GM12878 (cell line): Measurements from ENCODE around the gene RETREG1. TPM values are rescaled to one million over a fixed set of nuclear protein-coding genes. Genes with fewer than 3 reads are reported as not detected.

Experiments
- ATAC-seq: fragments of 200-7000 bp; cut with Tn5 transposase; 3 replicates; pipeline ENCODE4 v1.9.1; 2020; ENCODE audit warnings: mild to moderate bottlenecking, moderate library complexity
- BruUV-seq: library from RNA; stranded (reverse); fragments of 400-500 nt; replicated peaks from 2 replicates; lab custom pipeline; 2021; lab: Mats Ljungman, UMichigan
- CTCF ChIA-PET: fragments of 300-600 bp; sonication (Branson Sonifier 250); formaldehyde crosslinking; extraction: SDS; loops from one replicate; lab custom pipeline; 2021; ENCODE audit warnings: inconsistent platforms; lab: Yijun Ruan, JAX
- POLR2A ChIA-PET: fragments of 350-600 bp; formaldehyde crosslinking; extraction: SDS; loops from one replicate; lab custom pipeline; 2021; ENCODE audit warnings: inconsistent platforms; lab: Charles Lee
- RAD21 ChIA-PET: fragments of 300-600 bp; sonication (Branson Sonifier 250); formaldehyde crosslinking; loops from one replicate; lab custom pipeline; 2023; ENCODE audit warnings: antibody characterized with exemption; ENCODE audit not compliant: unreplicated experiment; lab: Charles Lee
- SMC1A ChIA-PET: fragments of 300-600 bp; sonication (Branson Sonifier 250); formaldehyde crosslinking; loops from one replicate; lab custom pipeline; 2023; ENCODE audit not compliant: unreplicated experiment, uncharacterized antibody; lab: Charles Lee
- DNase-seq: peaks from one replicate; pipeline ENCODE4 v3.0.0-alpha.2; 2011; ENCODE audit warnings: low read depth, low spot score
- FAIRE-seq: peaks from 3 replicates; lab custom pipeline; 2011; peaks lifted over from hg19 to GRCh38; lab: Jason Lieb, UNC
- H2AFZ ChIP-seq: 2 replicates; pipeline ENCODE4 v1.6.0; 2011; ENCODE audit warnings: low read depth, low read length, control low read depth; ENCODE audit not compliant: control insufficient read depth
- H3K27ac ChIP-seq: 2 replicates; pipeline ENCODE4 v1.5.1; 2011; ENCODE audit warnings: control low read depth; ENCODE audit not compliant: control insufficient read depth, insufficient read depth
- H3K27me3 ChIP-seq, 2 experiments: replicated peaks in 1 of 2; 2 replicates each; pipeline versions ENCODE4 v1.6.0 to v1.6.1; 2011; ENCODE audit warnings: low read length in 1 of 2; ENCODE audit not compliant: control insufficient read depth in 2 of 2, insufficient read depth in 2 of 2
- H3K36me3 ChIP-seq, 2 experiments: 2 replicates each; pipeline ENCODE4 v1.5.1; 2011; ENCODE audit warnings: low read length in 1 of 2; ENCODE audit not compliant: control insufficient read depth in 2 of 2, insufficient read depth in 2 of 2
- H3K4me1 ChIP-seq: 2 replicates; pipeline ENCODE4 v1.6.1; 2011; ENCODE audit warnings: mild to moderate bottlenecking, low read length, moderate library complexity, mixed read lengths; ENCODE audit not compliant: control insufficient read depth, insufficient read depth
- H3K4me2 ChIP-seq: 2 replicates; pipeline ENCODE4 v1.6.0; 2011; ENCODE audit warnings: control low read depth; ENCODE audit not compliant: control insufficient read depth, insufficient read depth
- H3K4me3 ChIP-seq: fragments of 200-600 bp; sonication (generic); 2 replicates; pipeline ENCODE4 v1.5.1; 2016
- H3K79me2 ChIP-seq: 2 replicates; pipeline ENCODE4 v1.6.0; 2011; ENCODE audit warnings: low read length; ENCODE audit not compliant: control insufficient read depth, insufficient read depth
- H3K9ac ChIP-seq: 2 replicates; pipeline ENCODE4 v1.8.0; 2011; ENCODE audit warnings: low read length, control low read depth, mixed read lengths; ENCODE audit not compliant: control insufficient read depth, insufficient read depth
- H3K9me3 ChIP-seq: replicated peaks from 3 replicates; pipeline ENCODE4 v1.5.1; 2011; ENCODE audit warnings: mild to moderate bottlenecking, low read length; ENCODE audit not compliant: control insufficient read depth, insufficient read depth
- H4K20me1 ChIP-seq: 2 replicates; pipeline ENCODE4 v1.6.0; 2011; ENCODE audit not compliant: control insufficient read depth, insufficient read depth
- CHD4 ChIP-seq: fragments of 200-600 bp; sonication (generic); IDR thresholded peaks from 2 replicates; pipeline ENCODE4 v1.6.1; 2016; ENCODE audit warnings: mild to moderate bottlenecking
- EGR1 ChIP-seq, 2 experiments: IDR thresholded peaks; 1 replicate in 1 of 2; 2 replicates in 1 of 2; pipeline ENCODE4 v1.6.1; 2011 to 2012; ENCODE audit warnings: low read depth in 2 of 2, low read length in 2 of 2, borderline replicate concordance in 1 of 2, mild to moderate bottlenecking in 1 of 2, moderate library complexity in 1 of 2
- ETV6 ChIP-seq, 2 experiments: fragments of 450-650 bp in 1 of 2; IDR thresholded peaks in 1 of 2; conservative IDR thresholded peaks in 1 of 2; 2 replicates each; pipeline ENCODE4 v1.6.1; 2014; ENCODE audit warnings: antibody characterized with exemption in 1 of 2, borderline replicate concordance in 1 of 2, low read depth in 1 of 2, mild to moderate bottlenecking in 1 of 2, moderate library complexity in 1 of 2
- KAT2A ChIP-seq: conservative IDR thresholded peaks from 2 replicates; pipeline ENCODE4 v1.6.1; 2011; ENCODE audit warnings: low read depth, low read length; ENCODE audit not compliant: control insufficient read depth
- NFYB ChIP-seq: IDR thresholded peaks from 2 replicates; pipeline ENCODE4 v1.6.1; 2011; ENCODE audit warnings: low read depth, mild to moderate bottlenecking, low read length, improper control_type of control experiment, moderate library complexity; ENCODE audit not compliant: insufficient read depth
- PML ChIP-seq: IDR thresholded peaks from 2 replicates; pipeline ENCODE4 v1.6.1; 2012; ENCODE audit warnings: low read length, inconsistent platforms
- RFX5 ChIP-seq: IDR thresholded peaks from 2 replicates; pipeline ENCODE4 v1.6.1; 2011; ENCODE audit warnings: low read depth, low read length, improper control_type of control experiment
- SMAD5 ChIP-seq: IDR thresholded peaks from 2 replicates; pipeline ENCODE4 v1.6.1; 2016; ENCODE audit warnings: antibody characterized with exemption, low read depth
- STAT3 ChIP-seq: IDR thresholded peaks from 2 replicates; pipeline ENCODE4 v1.6.1; 2011; ENCODE audit warnings: low read depth, low read length, improper control_type of control experiment
- TARDBP ChIP-seq: IDR thresholded peaks from 2 replicates; pipeline ENCODE4 v1.6.1; 2016; ENCODE audit warnings: borderline replicate concordance
- ZNF217 ChIP-seq: fragments of 450-650 bp; IDR thresholded peaks from 2 replicates; pipeline ENCODE4 v1.6.1; 2017; ENCODE audit warnings: antibody characterized with exemption, mild to moderate bottlenecking
- ZZZ3 ChIP-seq: IDR thresholded peaks from 2 replicates; pipeline ENCODE4 v1.6.1; 2011; ENCODE audit warnings: low read depth; ENCODE audit not compliant: control insufficient read depth, insufficient read length
- WGBS: methylation state at CpG from one replicate; pipeline ENCODE4 v1.1.6; 2016; ENCODE audit warnings: low lambda C conversion rate; ENCODE audit not compliant: insufficient replicate concordance, insufficient coverage; ENCODE audit errors: missing lambda C conversion rate; 5-methylcytosine and 5-hydroxymethylcytosine counted together
- in situ Hi-C: fragments of 300-500 bp; cut with MboI; formaldehyde crosslinking; loops from 9 replicates; pipeline ENCODE4 v1.14.3; 2018; ENCODE audit warnings: mixed read lengths
- intact Hi-C: fragments of 100-400 bp; cut with micrococcal nuclease; formaldehyde crosslinking; loops from one replicate; pipeline ENCODE4 v1.14.2; 2022; ENCODE audit not compliant: unreplicated experiment
- polyA plus RNA-seq, 11 experiments: library from polyadenylated mRNA; depleted of rRNA in 4 of 11; unstranded in 6 of 11; stranded (reverse) in 5 of 11; fragments of >200 nt; fragmentation: Nextera tagmentation in 4 of 11; fragmentation: Illumina TruSeq in 1 of 11; extraction: Ambion mirVana in 4 of 11; extraction: Trizol in 1 of 11; gene quantifications; 1 replicate in 1 of 11; 2 replicates in 10 of 11; pipeline versions ENCODE4 v1.2.1 to v1.2.3, GENCODE V29; 2011 to 2016; ENCODE audit warnings: inconsistent platforms in 2 of 11, missing spikeins in 2 of 11, low read depth in 1 of 11
- total RNA-seq, 4 experiments: library from RNA; depleted of rRNA in 3 of 4; stranded (reverse); fragments of >200 nt in 3 of 4; fragmentation: Illumina TruSeq in 1 of 4; extraction: Trizol in 1 of 4; gene quantifications; 2 replicates each; pipeline versions ENCODE4 v1.2.1 to v1.2.3, GENCODE V29; 2013 to 2021
- TF ChIP-seq, protein P1 (sequence below): IDR thresholded peaks from 2 replicates; pipeline ENCODE4 v1.6.1; 2011; ENCODE audit warnings: mild to moderate bottlenecking, low read depth, low read length, moderate library complexity; ENCODE audit not compliant: insufficient replicate concordance
- TF ChIP-seq, protein P2 (sequence below): IDR thresholded peaks from 2 replicates; pipeline ENCODE4 v1.6.1; 2011; ENCODE audit warnings: low read depth, mild to moderate bottlenecking, low read length, moderate library complexity, borderline replicate concordance; ENCODE audit errors: extremely low read depth
- TF ChIP-seq, protein P3 (sequence below): fragments of 450-650 bp; IDR thresholded peaks from 2 replicates; pipeline ENCODE4 v1.6.1; 2017; ENCODE audit warnings: low read depth, mild to moderate bottlenecking, moderate library complexity
- TF ChIP-seq, protein P4 (sequence below): fragments of 450-650 bp; IDR thresholded peaks from 2 replicates; pipeline ENCODE4 v1.6.1; 2017; ENCODE audit warnings: mild to moderate bottlenecking, moderate library complexity
- TF ChIP-seq, protein P5 (sequence below): fragments of 450-650 bp; IDR thresholded peaks from 2 replicates; pipeline ENCODE4 v1.6.1; 2014; ENCODE audit warnings: mild to moderate bottlenecking

The RETREG1 gene
- total and polyA plus RNA-seq, 10 of the 15 experiments (the other 5 are each of a cell fraction or from before 2014, with no cell fraction given), result 3.9 to 8.9 (median 6.4) TPM

DNA sequence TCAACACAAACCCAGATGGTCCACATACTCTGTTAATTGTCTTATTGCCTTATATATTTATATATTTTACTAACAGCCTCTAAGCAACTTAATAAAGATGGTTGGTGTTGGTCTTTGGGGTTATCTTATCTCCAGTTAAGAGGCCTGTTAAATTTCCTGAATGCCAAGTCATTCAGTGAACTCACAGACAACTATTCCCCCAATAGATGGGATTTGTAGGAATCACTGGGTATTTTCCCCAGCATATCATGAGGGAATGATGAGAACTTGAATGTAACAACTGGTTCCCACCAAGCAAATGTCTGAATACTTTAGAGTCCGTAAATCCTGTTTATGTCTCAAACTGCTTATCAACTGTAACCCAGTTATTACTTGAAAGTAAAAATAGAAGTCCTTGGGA, 42.7 kb upstream of the RETREG1 start:
- H3K27ac ChIP-seq, result no peak overlapping the region
- H3K4me2 ChIP-seq, result no peak overlapping the region
- H3K79me2 ChIP-seq, result no peaks in the 10 kb centered on the region
- RAD21 ChIA-PET, result no interaction called here
- in situ Hi-C loops (no loop called here), intact Hi-C loops (no loop called here)
- SMC1A ChIA-PET, result no interaction called here
- H3K36me3 ChIP-seq, result no peaks in the 10 kb centered on the region
- H3K9me3 ChIP-seq, result no peaks in the 10 kb centered on the region
- H2AFZ ChIP-seq, result no peak overlapping the region
- ATAC-seq (no peak), DNase-seq (no peak), FAIRE-seq (no peak)
- CTCF ChIA-PET, result no interaction called here
- no peaks in the 10 kb centered on the region for H3K27me3 ChIP-seq
- 0% methylated on average over 1 of the region's 1 CpG for WGBS
- no peaks in the 10 kb centered on the region for H4K20me1 ChIP-seq
- no peak overlapping the region for H3K4me3 ChIP-seq
- H3K9ac ChIP-seq, result no peak overlapping the region
- POLR2A ChIA-PET, result no interaction called here
- H3K4me1 ChIP-seq, result no peaks in the 10 kb centered on the region
- no TSS peak for BruUV-seq
- TF ChIP-seq RFX5 (no peak), ZZZ3 (no peak), SMAD5 (no peak), TARDBP (no peak), PML (no peak), NFYB (no peak), ETV6 (conservative IDR thresholded peaks at IDR 0.05 in 1 of 2, IDR thresholded peaks at IDR 0.05 in 1 of 2; ENCODE audit: borderline replicate concordance in 1 of 2, low read depth in 1 of 2) (no peak), ZNF217 (no peak), EGR1 (IDR thresholded peaks at IDR 0.05; ENCODE audit: borderline replicate concordance in 1 of 2, low read depth in 2 of 2, low read length in 2 of 2) (no peak), CHD4 (no peak), KAT2A (no peak), STAT3 (no peak)
- TF ChIP-seq, protein P1, sequence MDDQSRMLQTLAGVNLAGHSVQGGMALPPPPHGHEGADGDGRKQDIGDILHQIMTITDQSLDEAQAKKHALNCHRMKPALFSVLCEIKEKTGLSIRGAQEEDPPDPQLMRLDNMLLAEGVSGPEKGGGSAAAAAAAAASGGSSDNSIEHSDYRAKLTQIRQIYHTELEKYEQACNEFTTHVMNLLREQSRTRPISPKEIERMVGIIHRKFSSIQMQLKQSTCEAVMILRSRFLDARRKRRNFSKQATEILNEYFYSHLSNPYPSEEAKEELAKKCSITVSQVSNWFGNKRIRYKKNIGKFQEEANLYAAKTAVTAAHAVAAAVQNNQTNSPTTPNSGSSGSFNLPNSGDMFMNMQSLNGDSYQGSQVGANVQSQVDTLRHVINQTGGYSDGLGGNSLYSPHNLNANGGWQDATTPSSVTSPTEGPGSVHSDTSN, result no peak
- TF ChIP-seq, protein P2, sequence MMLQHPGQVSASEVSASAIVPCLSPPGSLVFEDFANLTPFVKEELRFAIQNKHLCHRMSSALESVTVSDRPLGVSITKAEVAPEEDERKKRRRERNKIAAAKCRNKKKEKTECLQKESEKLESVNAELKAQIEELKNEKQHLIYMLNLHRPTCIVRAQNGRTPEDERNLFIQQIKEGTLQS, result no peak
- TF ChIP-seq, protein P3, sequence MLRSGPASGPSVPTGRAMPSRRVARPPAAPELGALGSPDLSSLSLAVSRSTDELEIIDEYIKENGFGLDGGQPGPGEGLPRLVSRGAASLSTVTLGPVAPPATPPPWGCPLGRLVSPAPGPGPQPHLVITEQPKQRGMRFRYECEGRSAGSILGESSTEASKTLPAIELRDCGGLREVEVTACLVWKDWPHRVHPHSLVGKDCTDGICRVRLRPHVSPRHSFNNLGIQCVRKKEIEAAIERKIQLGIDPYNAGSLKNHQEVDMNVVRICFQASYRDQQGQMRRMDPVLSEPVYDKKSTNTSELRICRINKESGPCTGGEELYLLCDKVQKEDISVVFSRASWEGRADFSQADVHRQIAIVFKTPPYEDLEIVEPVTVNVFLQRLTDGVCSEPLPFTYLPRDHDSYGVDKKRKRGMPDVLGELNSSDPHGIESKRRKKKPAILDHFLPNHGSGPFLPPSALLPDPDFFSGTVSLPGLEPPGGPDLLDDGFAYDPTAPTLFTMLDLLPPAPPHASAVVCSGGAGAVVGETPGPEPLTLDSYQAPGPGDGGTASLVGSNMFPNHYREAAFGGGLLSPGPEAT, result no peak
- TF ChIP-seq, protein P4, sequence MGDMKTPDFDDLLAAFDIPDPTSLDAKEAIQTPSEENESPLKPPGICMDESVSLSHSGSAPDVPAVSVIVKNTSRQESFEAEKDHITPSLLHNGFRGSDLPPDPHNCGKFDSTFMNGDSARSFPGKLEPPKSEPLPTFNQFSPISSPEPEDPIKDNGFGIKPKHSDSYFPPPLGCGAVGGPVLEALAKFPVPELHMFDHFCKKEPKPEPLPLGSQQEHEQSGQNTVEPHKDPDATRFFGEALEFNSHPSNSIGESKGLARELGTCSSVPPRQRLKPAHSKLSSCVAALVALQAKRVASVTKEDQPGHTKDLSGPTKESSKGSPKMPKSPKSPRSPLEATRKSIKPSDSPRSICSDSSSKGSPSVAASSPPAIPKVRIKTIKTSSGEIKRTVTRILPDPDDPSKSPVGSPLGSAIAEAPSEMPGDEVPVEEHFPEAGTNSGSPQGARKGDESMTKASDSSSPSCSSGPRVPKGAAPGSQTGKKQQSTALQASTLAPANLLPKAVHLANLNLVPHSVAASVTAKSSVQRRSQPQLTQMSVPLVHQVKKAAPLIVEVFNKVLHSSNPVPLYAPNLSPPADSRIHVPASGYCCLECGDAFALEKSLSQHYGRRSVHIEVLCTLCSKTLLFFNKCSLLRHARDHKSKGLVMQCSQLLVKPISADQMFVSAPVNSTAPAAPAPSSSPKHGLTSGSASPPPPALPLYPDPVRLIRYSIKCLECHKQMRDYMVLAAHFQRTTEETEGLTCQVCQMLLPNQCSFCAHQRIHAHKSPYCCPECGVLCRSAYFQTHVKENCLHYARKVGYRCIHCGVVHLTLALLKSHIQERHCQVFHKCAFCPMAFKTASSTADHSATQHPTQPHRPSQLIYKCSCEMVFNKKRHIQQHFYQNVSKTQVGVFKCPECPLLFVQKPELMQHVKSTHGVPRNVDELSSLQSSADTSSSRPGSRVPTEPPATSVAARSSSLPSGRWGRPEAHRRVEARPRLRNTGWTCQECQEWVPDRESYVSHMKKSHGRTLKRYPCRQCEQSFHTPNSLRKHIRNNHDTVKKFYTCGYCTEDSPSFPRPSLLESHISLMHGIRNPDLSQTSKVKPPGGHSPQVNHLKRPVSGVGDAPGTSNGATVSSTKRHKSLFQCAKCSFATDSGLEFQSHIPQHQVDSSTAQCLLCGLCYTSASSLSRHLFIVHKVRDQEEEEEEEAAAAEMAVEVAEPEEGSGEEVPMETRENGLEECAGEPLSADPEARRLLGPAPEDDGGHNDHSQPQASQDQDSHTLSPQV, result no peak
- TF ChIP-seq, protein P5, sequence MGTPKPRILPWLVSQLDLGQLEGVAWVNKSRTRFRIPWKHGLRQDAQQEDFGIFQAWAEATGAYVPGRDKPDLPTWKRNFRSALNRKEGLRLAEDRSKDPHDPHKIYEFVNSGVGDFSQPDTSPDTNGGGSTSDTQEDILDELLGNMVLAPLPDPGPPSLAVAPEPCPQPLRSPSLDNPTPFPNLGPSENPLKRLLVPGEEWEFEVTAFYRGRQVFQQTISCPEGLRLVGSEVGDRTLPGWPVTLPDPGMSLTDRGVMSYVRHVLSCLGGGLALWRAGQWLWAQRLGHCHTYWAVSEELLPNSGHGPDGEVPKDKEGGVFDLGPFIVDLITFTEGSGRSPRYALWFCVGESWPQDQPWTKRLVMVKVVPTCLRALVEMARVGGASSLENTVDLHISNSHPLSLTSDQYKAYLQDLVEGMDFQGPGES, result no peak
